Measurements from ENCODE around the gene RAD23B.

The RAD23B gene

GRCh38 chr9:107378006-107378405, 94.9 kb downstream of the RAD23B start:
- DNase-seq (ENCODE audit: low spot score), result no peak
